ENCODE data around the gene CFAP65.

Gene CFAP65

GRCh38 chr2:218993345-218994315 is 47.7 kb downstream of the CFAP65 start, which contains the start of gene CRYBA2:
Gene CRYBA2 (minus strand): TSS chr2:218993422. CDS start chr2:218993176, 246 bp downstream.
- no peak for DNase-seq

DNA sequence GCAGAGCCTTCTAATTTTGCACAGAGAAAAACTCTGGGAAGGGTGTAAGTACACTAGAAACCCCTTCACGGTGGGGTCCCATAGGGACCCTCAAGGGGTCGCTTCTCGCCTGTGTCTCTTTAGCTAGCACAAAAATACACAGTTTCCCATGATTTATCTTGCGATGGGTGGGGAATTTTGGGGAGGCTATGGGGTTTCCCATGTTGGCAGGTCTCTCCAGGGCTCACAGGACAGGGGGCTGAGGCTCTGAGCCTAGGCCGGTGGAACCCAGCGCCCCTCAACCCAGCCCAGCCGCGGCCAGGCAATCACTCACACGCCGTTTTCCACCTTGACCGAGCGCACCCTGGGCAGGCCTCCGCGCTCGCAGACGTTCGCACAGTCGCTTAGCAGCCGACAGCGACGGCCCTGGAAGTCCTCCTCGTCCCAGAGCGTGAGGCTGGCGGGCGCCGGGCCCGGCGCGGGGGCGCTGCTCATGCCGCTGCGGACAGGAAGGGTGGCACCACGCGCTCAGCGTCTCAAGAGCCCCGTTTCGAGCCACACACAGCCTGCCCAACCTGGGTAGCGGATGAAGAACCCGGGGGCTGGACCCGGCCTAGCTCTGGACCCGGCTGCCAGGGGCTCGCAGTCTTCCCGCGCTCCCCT is 48.5 kb downstream of the CFAP65 start:
- no peak for DNase-seq

DNA sequence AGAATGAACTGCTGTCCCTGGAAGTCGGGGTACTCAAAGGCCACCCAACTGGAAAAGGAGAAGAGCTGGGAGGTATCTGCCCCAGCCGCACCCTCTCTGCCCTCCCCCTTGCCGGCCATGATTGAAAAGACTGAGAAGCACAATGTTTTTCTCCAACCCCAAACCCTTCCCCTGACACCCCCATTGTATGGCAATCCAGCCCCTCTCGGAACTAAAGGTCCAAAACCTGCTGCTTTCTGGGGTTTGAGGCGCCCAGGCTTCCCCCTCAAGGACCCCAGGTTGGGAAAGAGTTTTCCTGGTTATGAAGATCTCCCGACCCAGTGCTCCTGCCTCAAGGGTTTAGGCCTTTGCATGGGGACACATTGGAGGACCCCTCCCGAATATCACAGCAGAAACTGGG is 49.1 kb downstream of the CFAP65 start:
- no peak for DNase-seq

GRCh38 chr2:218991674-218992168 is 49.6 kb downstream of the CFAP65 start:
- no peak for DNase-seq

DNA sequence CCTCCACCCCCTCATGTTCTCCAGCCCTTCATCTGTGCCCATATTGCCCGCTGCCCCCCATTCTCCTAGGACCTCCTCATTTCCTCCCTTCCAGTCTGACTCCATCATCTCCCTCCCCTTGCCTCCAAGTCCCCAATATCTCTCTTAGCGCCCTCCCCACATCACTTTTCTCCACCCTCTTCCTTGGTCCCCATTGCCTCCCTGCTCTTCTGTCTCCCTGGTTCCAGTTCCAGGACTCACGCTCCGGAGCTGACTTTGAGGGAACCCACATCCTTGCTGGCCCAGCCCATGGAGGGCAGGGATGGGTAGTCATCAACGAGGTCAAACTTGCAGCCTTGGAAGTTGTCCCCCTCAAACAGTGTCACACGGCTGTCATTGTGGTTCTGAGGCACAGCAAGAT is 50.7 kb downstream of the CFAP65 start:
- DNase-seq: no peak

- no peak for DNase-seq
These were observed 51.3 kb downstream of the CFAP65 start for GRCh38 chr2:218990052-218990451.

DNA sequence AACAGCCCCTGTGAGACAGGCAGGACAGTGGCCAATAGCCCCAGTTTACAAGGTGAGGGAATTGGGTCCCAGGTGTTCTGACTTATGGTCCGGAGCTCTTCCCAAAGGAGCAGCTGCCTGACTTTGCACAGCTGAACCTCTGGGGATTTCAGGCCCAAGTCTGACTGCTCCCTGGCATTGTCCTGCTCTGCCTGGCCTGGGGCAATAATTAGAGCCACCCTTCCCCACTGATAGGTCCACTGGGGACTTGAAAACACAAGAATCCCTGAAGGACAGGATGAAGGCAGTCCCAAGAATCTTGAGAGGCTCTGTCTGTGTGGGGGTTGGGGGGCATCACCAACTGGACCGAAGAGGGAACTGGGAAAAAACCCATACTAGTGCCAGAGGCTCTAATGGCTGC is 52.7 kb downstream of the CFAP65 start:
- no peak for DNase-seq

DNA sequence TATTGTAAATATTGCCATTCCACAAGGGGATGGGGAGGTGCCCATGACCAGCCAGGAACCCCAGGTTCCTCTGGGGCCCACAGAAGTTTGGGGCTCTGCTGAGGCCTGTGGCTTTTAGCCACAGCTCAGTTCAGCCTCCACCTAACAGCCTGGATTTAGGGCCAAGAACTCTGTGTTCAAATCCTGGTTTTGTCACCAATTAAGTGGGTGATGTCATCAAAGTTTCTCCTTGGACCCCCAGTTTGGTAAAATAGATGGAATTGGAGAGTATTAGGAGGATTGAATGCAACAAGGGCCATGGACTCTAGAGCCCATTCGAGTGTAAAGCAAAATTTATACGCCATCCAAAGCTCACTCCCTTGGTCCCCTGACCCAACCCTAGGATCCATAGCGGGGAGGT is 53.2 kb downstream of the CFAP65 start:
- DNase-seq: no peak

DNA sequence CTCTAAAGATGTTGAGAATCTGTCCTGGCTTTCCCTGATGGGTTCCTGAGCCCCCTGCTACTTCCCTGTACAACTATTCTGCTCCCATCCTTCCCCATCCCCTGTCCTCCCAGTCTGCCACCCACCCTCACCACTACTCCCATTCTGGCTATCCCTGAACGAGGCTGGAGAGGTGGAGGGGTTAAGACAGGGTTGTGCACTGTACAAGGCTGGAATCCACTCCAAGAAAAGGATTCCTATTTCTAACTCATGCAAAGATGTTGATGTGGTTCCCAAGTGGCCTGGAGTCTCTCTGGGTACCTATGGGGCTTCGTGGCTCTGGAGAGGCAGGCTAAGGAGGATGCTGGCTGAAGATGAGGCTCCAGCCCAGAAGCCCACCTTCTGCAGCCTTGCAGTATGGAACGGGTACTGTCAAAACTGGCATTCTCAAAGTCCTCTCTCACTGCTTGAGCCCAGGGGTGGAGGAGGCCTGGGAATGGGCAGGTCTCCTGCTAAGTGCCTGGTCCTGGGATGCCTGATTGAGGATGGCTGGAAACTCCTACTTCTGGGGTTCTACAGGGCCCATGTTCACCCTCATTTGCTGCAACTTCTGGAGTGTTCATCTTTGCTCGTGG is 55.1 kb downstream of the CFAP65 start:
- no peak for DNase-seq

DNA sequence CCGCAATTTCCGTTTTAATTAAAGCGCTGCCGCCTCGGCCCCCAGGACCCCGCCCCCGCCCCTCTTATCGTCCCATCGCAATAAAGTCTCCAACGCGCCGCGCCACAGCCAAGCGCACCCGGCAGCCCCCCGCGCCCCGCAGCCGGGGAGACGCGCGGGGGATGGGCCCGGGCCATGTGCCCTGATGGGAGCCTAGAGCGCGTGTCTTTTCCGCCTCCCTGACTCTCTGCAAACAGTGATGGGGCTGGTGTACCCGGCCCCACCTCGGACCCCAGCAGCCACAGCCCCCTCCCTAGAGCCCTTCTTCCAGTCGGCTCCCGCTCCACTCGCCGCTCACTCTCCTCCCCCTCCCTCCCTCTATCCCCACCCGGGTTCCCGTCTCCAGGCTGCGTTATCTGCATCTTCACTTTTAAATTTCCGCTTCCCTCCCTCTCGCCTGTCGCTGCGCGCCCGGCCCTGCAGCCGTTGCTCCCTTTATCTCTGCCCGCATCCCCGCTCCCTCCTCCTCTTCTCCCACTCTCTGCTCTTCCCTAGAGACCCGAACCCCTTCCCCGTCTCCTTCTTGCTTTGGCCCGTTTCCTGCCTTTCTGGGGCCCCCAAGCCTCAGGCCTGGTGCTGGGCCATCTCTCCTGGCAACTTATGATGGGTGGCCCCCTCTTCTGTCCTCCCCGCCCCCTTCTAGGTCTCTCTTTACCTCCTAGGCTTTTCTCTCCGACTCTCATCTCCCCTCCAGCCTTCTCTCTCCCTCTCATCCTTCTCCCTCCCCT is 55.8 kb downstream of the CFAP65 start:
- DNase-seq: no peak

GRCh38 chr2:218985021-218985324 is 56.3 kb downstream of the CFAP65 start, which contains the start of gene FEV:
Gene FEV (minus strand): TSS chr2:218985184. CDS start chr2:218985075, 109 bp downstream.
- DNase-seq: no peak

DNA sequence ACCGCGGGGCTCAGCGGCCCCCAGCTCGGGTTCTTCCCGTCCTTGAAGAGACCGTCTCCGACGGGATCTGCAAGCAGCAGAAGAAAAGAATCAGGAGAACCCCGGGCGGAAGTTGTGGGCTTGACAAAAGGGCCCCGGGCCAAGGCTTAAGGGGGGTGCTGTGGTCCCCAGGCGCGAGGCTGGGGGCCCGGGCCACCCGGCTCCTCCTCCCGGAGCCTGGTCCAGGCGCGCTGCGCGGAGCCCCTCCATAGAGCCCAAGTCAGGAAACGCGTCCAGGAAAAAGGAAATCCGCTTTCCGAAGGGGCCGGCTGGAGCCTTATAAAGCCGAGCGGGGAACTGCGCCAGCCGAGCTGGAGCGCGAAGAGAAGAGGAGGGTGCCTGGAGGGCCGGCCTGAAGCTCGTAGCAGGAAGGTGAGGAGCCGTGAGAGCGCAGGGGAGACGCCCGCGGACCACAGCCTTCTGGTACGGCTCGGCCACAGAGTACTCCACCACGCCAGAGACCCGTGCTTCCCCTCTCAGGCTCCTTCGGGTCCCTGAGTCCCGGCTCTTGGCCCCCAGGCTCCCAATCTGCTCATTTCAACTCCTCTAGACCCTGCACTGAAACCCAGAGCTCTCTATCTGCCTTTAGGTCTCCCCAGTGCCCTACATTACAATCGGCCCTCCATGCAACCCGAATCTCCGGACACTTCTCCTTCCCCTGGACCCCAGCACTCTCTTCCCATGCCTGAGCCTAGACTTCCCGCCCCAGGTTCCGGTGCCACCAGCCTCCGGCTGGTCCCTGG is 56.9 kb downstream of the CFAP65 start:
- no peak for DNase-seq

GRCh38 chr2:218983934-218984238 is 57.4 kb downstream of the CFAP65 start:
- DNase-seq: no peak

GRCh38 chr2:218983263-218983933 is 57.9 kb downstream of the CFAP65 start:
- no peak for DNase-seq

DNA sequence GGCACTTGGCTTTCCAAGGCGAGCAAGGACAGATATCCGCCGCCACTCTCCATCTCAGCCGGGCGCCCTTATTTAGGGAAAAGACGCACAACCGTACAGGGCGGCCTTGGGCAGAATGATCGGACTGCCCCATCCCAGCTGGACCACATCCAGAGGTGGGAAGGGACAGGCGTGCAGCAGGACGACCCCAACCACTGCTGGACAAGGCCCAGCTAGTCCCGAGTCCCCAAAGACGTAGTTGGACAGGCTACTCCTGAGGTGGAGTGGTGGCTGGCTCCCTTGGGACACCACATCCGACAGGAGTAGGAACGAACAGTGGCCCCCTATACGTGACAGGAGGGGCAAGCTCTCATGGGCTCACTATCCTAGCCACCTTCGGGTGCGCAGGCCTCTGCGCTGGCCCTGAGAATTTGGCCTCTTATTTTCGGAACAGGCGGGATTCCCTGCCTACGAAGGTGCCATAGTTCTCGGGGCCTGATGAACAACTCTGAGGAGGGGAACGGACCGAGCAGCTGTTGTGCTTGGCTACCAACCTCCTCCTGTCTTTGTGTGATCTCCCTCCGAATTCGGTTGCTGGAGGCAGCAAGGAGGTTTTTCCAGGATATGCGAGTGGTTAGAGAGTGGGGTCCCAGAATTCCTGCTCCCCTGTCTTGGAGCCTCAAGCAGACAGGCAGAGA is 58.6 kb downstream of the CFAP65 start:
- no peak for DNase-seq

GRCh38 chr2:218981881-218982585 is 59.3 kb downstream of the CFAP65 start:
- no peak for DNase-seq

DNA sequence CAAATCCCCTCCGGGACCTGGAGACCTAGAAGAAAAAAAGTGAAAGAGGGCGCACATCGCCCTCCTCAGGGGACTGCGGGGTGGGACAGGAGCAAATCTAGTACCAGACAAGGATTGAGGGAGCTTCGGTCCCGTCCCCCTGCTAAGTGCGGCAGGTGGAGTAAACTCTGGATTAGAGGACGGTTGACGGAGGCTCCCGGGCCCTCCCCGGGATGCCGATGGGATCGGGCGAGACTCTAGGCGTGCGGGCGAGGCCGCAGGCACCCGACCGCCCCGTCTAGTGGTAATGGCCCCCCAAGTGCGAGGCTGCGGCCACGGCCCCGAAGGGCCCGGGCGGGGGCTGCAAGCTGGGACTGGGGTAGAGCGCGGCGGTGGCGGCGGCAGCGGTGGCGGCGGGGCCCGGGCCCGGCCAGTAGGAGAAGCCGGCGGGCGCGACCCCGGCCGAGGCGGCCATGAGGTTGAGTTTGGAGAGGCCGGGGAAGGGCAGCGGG is 59.9 kb downstream of the CFAP65 start:
- DNase-seq: no peak

- no peak for DNase-seq
These were observed 60.5 kb downstream of the CFAP65 start for GRCh38 chr2:218980735-218981389.

Data from amygdala (tissue), 56 donors.